Parietal lobe (tissue), 2 donors: ENCODE measurements around the gene MTO1. TPM values are rescaled to one million over a fixed set of nuclear protein-coding genes. Genes with fewer than 3 reads are reported as not detected.

ENCODE experiments used
- small RNA-seq: library from RNA; depleted of rRNA; stranded (forward); fragments of <200 nt; gene quantifications from one replicate; pipeline ENCODE3, GENCODE V24; 2014; ENCODE audit warnings: low replicate concordance
- total RNA-seq: library from RNA; depleted of rRNA; stranded (reverse); fragments of >200 nt; gene quantifications from one replicate; pipeline ENCODE4 v1.2.3, GENCODE V29; 2014

The MTO1 gene
- total RNA-seq, result 29.7 TPM

GRCh38 chr6:73461537-73462350 lies at the start of gene MTO1:
MTO1 (plus strand) TSS chr6:73461737; CDS start chr6:73461855, 118 bp downstream.

GRCh38 chr6:73452107-73452461 lies 9.5 kb upstream of the MTO1 start, which contains the start of gene CGAS:
CGAS (minus strand) TSS chr6:73452297; CDS start chr6:73452181, 116 bp downstream.

GRCh38 chr6:73520688-73521350 lies 59.3 kb downstream of the MTO1 start, which contains the start of gene EEF1A1:
EEF1A1 (minus strand) TSS chr6:73521032; CDS start chr6:73520026, 1,006 bp downstream.

Small RNAs within 50 kb of the gene (small RNA-seq; reads per million reads assigned to genes)
- gene AL603910.2 (not detected), gene RN7SL827P (not detected), gene RNU6-975P (not detected)

Other genes with a start within 250 kb of the MTO1 start
- not detected for gene KHDC1L, start 236.2 kb upstream of the MTO1 start, total RNA-seq
- gene KHDC1, start 198.5 kb upstream of the MTO1 start, total RNA-seq, result 5.6 TPM
- gene DPPA5, start 107.5 kb upstream of the MTO1 start, total RNA-seq, result not detected
- gene KHDC3L, start 99.1 kb upstream of the MTO1 start, total RNA-seq, result not detected
- gene OOEP, start 91.8 kb upstream of the MTO1 start, total RNA-seq, result not detected
- gene DDX43, start 66.9 kb upstream of the MTO1 start, total RNA-seq, result 0.31 TPM
- gene CGAS, start 9.4 kb upstream of the MTO1 start, total RNA-seq, result 1.6 TPM
- 10,580 TPM for gene EEF1A1, start 59.3 kb downstream of the MTO1 start, total RNA-seq
- 27.9 TPM for gene SLC17A5, start 192.3 kb downstream of the MTO1 start, total RNA-seq
- 1.9 TPM for gene CD109, start 234.5 kb downstream of the MTO1 start, total RNA-seq